HepG2 (cell line): ENCODE results near the gene EEPD1. TPM values are rescaled to one million over a fixed set of nuclear protein-coding genes. Genes with fewer than 3 reads are reported as not detected.

Experiments
- CSRNP2 ChIP-seq: sonication (generic); formaldehyde crosslinking; conservative IDR thresholded peaks from 2 replicates; pipeline ENCODE4 v1.8.0; 2022; ENCODE audit warnings: low read depth, missing genetic modification reagents
- DRAP1 ChIP-seq: IDR thresholded peaks from 2 replicates; pipeline ENCODE4 v1.6.1; 2016; ENCODE audit warnings: missing genetic modification reagents, missing compliant biosample characterization
- E2F1 ChIP-seq: sonication (generic); formaldehyde crosslinking; IDR thresholded peaks from 2 replicates; pipeline ENCODE4 v1.5.0; 2020; ENCODE audit warnings: missing genetic modification reagents
- HDAC1 ChIP-seq: sonication (generic); formaldehyde crosslinking; IDR thresholded peaks from 2 replicates; pipeline ENCODE4 v1.5.1; 2020; ENCODE audit warnings: mild to moderate bottlenecking, missing genetic modification reagents
- IKZF1 ChIP-seq: fragments of 450-650 bp; IDR thresholded peaks from 2 replicates; pipeline ENCODE4 v1.7.1; 2016
- MAZ ChIP-seq, 2 experiments: sonication (generic) in 1 of 2; formaldehyde crosslinking in 1 of 2; IDR thresholded peaks; 2 replicates each; pipeline versions ENCODE4 v1.5.0 to v1.6.1; 2012 to 2020; ENCODE audit warnings: low read depth in 2 of 2, mild to moderate bottlenecking in 2 of 2, borderline replicate concordance in 1 of 2, improper control_type of control experiment in 1 of 2, low read length in 1 of 2, missing genetic modification reagents in 1 of 2, moderate library complexity in 1 of 2
- NR2F6 ChIP-seq, 2 experiments: IDR thresholded peaks; 2 replicates each; pipeline ENCODE4 v1.6.1; 2016; ENCODE audit warnings: antibody characterized with exemption in 1 of 2, mild to moderate bottlenecking in 1 of 2
- RELA ChIP-seq: sonication (generic); formaldehyde crosslinking; IDR thresholded peaks from 2 replicates; pipeline ENCODE4 v1.4.0; 2020; ENCODE audit warnings: missing genetic modification reagents
- ZBTB46 ChIP-seq: sonication (generic); formaldehyde crosslinking; IDR thresholded peaks from 2 replicates; pipeline ENCODE4 v1.4.0; 2020; ENCODE audit warnings: mild to moderate bottlenecking, missing genetic modification reagents, borderline replicate concordance
- ZGPAT ChIP-seq: IDR thresholded peaks from 2 replicates; pipeline ENCODE4 v1.6.1; 2016; ENCODE audit warnings: mild to moderate bottlenecking
- ZNF121 ChIP-seq: sonication (generic); formaldehyde crosslinking; IDR thresholded peaks from 2 replicates; pipeline ENCODE4 v1.5.0; 2020; ENCODE audit warnings: mild to moderate bottlenecking, missing genetic modification reagents
- ZNF260 ChIP-seq: sonication (generic); formaldehyde crosslinking; IDR thresholded peaks from 2 replicates; pipeline ENCODE4 v1.4.0; 2020; ENCODE audit warnings: missing genetic modification reagents, low read depth, mild to moderate bottlenecking, borderline replicate concordance
- ZNF430 ChIP-seq: sonication (generic); formaldehyde crosslinking; IDR thresholded peaks from 2 replicates; pipeline ENCODE4 v1.9.0; 2021; ENCODE audit warnings: mild to moderate bottlenecking, missing genetic modification reagents
- ZNF670 ChIP-seq: sonication (generic); formaldehyde crosslinking; IDR thresholded peaks from 2 replicates; pipeline ENCODE4 v1.8.0; 2022; ENCODE audit warnings: mild to moderate bottlenecking, missing genetic modification reagents, borderline replicate concordance
- ZNF687 ChIP-seq: sonication (generic); formaldehyde crosslinking; IDR thresholded peaks from 2 replicates; pipeline ENCODE4 v1.5.1; 2020; ENCODE audit warnings: mild to moderate bottlenecking, missing genetic modification reagents, moderate library complexity
- ZNF720 ChIP-seq: sonication (generic); formaldehyde crosslinking; IDR thresholded peaks from 2 replicates; pipeline ENCODE4 v1.4.0; 2020; ENCODE audit warnings: missing genetic modification reagents
- ZNF75D ChIP-seq: sonication (generic); formaldehyde crosslinking; IDR thresholded peaks from 2 replicates; pipeline ENCODE4 v1.8.1; 2023; ENCODE audit warnings: missing genetic modification reagents, mild to moderate bottlenecking, borderline replicate concordance
- polyA plus RNA-seq, 8 experiments: library from polyadenylated mRNA; depleted of rRNA in 3 of 8; stranded (reverse) in 7 of 8; unstranded in 1 of 8; fragments of >200 nt; fragmentation: Illumina TruSeq in 4 of 8; extraction: Trizol in 4 of 8; gene quantifications; 2 replicates each; pipeline versions ENCODE4 v1.2.1 to v1.2.3, GENCODE V29; 2011 to 2016; ENCODE audit warnings: low read depth in 4 of 8, missing spikeins in 1 of 8, mixed read lengths in 1 of 8; ENCODE audit not compliant: insufficient read depth in 1 of 8
- total RNA-seq, 5 experiments: library from RNA; depleted of rRNA; stranded (reverse); fragments of >200 nt; fragmentation: Illumina TruSeq; extraction: Trizol; gene quantifications; 2 replicates each; pipeline ENCODE4 v1.2.3, GENCODE V29; 2016; ENCODE audit warnings: low read depth in 1 of 5

The EEPD1 gene
- total and polyA plus RNA-seq, 2 of the 13 experiments (the other 11 are each of a cell fraction or from before 2014, with no cell fraction given), result 10.1 to 16.4 TPM

- TF ChIP-seq ZNF430, result no peak
- no peak for TF ChIP-seq NR2F6 (IDR thresholded peaks at IDR 0.05)
- no peak for TF ChIP-seq NR2F6 (CRISPR knock-in tag; IDR thresholded peaks at IDR 0.05)
- no peak for TF ChIP-seq ZNF75D
- TF ChIP-seq HDAC1 (CRISPR knock-in tag), result no peak
- TF ChIP-seq ZBTB46 (CRISPR knock-in tag), result no peak
- peak; percentile 88 for TF ChIP-seq ZNF121
- TF ChIP-seq IKZF1, result no peak
- TF ChIP-seq ZGPAT (CRISPR knock-in tag), result 0 out of 2 replicates have a peak, but pooled peaks have one; percentile 20
- TF ChIP-seq ZNF670 (CRISPR knock-in tag), result no peak
- TF ChIP-seq CSRNP2, result no peak
- no peak for TF ChIP-seq RELA
- TF ChIP-seq MAZ (IDR thresholded peaks at IDR 0.05; ENCODE audit: borderline replicate concordance, low read depth, low read length), result no peak
- 0 out of 2 replicates have a peak, but pooled peaks have one; percentile 42 for TF ChIP-seq MAZ (CRISPR knock-in tag; IDR thresholded peaks at IDR 0.05; ENCODE audit: low read depth)
- no peak for TF ChIP-seq ZNF720
- TF ChIP-seq E2F1 (CRISPR knock-in tag), result no peak
- TF ChIP-seq DRAP1 (CRISPR knock-in tag), result no peak
- no peak for TF ChIP-seq ZNF260 (CRISPR knock-in tag)
- TF ChIP-seq ZNF687 (CRISPR knock-in tag), result peak; percentile 21; the same call in 1 of the 2 replicates
Observed at GRCh38 chr7:36312064-36312914, 159.2 kb downstream of the EEPD1 start (continued).
